Smooth muscle cell (in vitro differentiated cells): ENCODE measurements around the gene PEAK3. TPM values are rescaled to one million over a fixed set of nuclear protein-coding genes. Genes with fewer than 3 reads are reported as not detected.

Experiments used
- DNase-seq: peaks from one replicate; lab custom pipeline; 2025; ENCODE audit not compliant: unreplicated experiment; lab: John Stamatoyannopoulos, UW
- H2AFZ ChIP-seq: fragments of 200-600 bp; sonication (generic); 2 replicates; pipeline ENCODE4 v1.6.0; 2016; ENCODE audit warnings: antibody characterized with exemption, low read depth, mild to moderate bottlenecking
- H3F3A ChIP-seq: fragments of 200-600 bp; sonication (generic); 2 replicates; pipeline ENCODE4 v1.6.0; 2017; ENCODE audit warnings: antibody characterized with exemption, low read depth
- H3K27ac ChIP-seq: fragments of 200-600 bp; sonication (generic); 2 replicates; pipeline ENCODE4 v1.5.1; 2016; ENCODE audit warnings: low read depth, mild to moderate bottlenecking
- H3K27me3 ChIP-seq: fragments of 200-600 bp; sonication (generic); 2 replicates; pipeline ENCODE4 v1.6.1; 2016; ENCODE audit warnings: low read depth, mild to moderate bottlenecking
- H3K36me3 ChIP-seq: fragments of 200-600 bp; sonication (generic); 2 replicates; pipeline ENCODE4 v1.5.1; 2016; ENCODE audit warnings: low read depth
- H3K4me1 ChIP-seq: fragments of 200-600 bp; sonication (generic); 2 replicates; pipeline ENCODE4 v1.5.1; 2016; ENCODE audit warnings: low read depth
- H3K4me2 ChIP-seq: fragments of 200-600 bp; sonication (generic); 2 replicates; pipeline ENCODE4 v1.6.0; 2016; ENCODE audit warnings: mild to moderate bottlenecking
- H3K4me3 ChIP-seq: fragments of 200-600 bp; sonication (generic); 2 replicates; pipeline ENCODE4 v1.5.1; 2016; ENCODE audit warnings: mild to moderate bottlenecking
- H3K79me2 ChIP-seq: fragments of 200-600 bp; sonication (generic); 2 replicates; pipeline ENCODE4 v1.6.0; 2016; ENCODE audit warnings: low read depth, mild to moderate bottlenecking
- H3K9ac ChIP-seq: fragments of 200-600 bp; sonication (generic); 2 replicates; pipeline ENCODE4 v1.6.0; 2016; ENCODE audit warnings: low read depth
- H3K9me3 ChIP-seq: fragments of 200-600 bp; sonication (generic); replicated peaks from 2 replicates; pipeline ENCODE4 v1.5.1; 2016; ENCODE audit warnings: low read depth
- H4K20me1 ChIP-seq: fragments of 200-600 bp; sonication (generic); 2 replicates; pipeline ENCODE4 v1.6.0; 2016; ENCODE audit warnings: low read depth
- WGBS: methylation state at CpG from one replicate; pipeline ENCODE4 v1.1.7; 2016; ENCODE audit warnings: low lambda C conversion rate; 5-methylcytosine and 5-hydroxymethylcytosine counted together
- polyA plus RNA-seq: library from polyadenylated mRNA; unstranded; fragments of >200 nt; fragmentation: Nextera tagmentation; extraction: Ambion mirVana; gene quantifications from 2 replicates; pipeline ENCODE4 v1.2.1, GENCODE V29; 2016
- total RNA-seq: library from RNA; depleted of rRNA; stranded (reverse); fragments of >200 nt; gene quantifications from 2 replicates; pipeline ENCODE4 v1.2.3, GENCODE V29; 2014
- TF ChIP-seq, protein P1 (sequence below): fragments of 200-600 bp; sonication (generic); IDR thresholded peaks from 2 replicates; pipeline ENCODE4 v1.5.1; 2017; ENCODE audit warnings: borderline replicate concordance, mild to moderate bottlenecking, antibody characterized with exemption; ENCODE audit not compliant: insufficient read depth, poor library complexity, severe bottlenecking

PEAK3 gene
- total and polyA plus RNA-seq, 2 experiments from 2014 or later, result 0.71 TPM; not detected in 1

DNA sequence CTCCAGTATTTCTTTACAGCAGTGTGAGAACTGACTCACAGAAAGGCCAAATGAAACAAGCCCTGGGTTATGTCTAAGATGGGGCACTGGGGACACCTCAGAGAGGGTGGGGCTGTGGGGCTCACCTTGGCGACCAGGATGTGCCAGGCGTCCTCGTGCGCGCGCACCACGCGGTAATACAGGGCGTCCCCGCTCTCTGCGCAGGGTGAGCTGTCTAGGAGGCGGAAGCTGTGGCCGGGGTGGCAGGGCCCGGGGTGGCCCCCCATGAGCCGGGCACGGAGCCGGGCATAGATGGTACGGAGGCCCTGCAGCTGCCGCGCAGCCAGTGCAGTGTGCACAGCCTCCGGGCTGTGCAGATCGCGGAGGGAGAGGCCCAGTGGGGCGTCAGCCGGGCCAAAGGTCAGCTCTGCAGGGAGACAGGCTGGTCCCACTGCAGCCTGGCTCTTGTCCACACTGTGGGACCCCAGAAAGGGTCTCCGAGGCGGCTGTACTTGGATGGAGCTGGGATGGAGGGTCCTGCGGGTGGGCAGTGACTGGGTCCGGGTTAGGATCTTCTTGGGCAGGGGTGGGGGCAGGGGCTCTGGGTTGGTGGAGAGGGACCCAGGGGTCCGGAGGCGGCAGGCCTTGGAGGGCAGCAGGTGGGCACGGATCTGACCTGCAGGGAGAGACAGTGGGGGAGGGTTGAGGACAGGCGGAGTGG is 3.4 kb downstream of the PEAK3 start:
- no peak overlapping the region for H2AFZ ChIP-seq
- TF ChIP-seq, protein P1, sequence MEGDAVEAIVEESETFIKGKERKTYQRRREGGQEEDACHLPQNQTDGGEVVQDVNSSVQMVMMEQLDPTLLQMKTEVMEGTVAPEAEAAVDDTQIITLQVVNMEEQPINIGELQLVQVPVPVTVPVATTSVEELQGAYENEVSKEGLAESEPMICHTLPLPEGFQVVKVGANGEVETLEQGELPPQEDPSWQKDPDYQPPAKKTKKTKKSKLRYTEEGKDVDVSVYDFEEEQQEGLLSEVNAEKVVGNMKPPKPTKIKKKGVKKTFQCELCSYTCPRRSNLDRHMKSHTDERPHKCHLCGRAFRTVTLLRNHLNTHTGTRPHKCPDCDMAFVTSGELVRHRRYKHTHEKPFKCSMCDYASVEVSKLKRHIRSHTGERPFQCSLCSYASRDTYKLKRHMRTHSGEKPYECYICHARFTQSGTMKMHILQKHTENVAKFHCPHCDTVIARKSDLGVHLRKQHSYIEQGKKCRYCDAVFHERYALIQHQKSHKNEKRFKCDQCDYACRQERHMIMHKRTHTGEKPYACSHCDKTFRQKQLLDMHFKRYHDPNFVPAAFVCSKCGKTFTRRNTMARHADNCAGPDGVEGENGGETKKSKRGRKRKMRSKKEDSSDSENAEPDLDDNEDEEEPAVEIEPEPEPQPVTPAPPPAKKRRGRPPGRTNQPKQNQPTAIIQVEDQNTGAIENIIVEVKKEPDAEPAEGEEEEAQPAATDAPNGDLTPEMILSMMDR, result no peak
- H3K36me3 ChIP-seq, result no peaks in the 10 kb centered on the region
- peaks cover 65% of the 10 kb centered on the region for H4K20me1 ChIP-seq
- H3F3A ChIP-seq, result peaks cover 4% of the 10 kb centered on the region
- H3K9me3 ChIP-seq, result no peaks in the 10 kb centered on the region
- H3K79me2 ChIP-seq, result peaks cover 15% of the 10 kb centered on the region
- H3K27me3 ChIP-seq, result no peaks in the 10 kb centered on the region
- H3K4me3 ChIP-seq, result no peak overlapping the region
- H3K27ac ChIP-seq, result no peak overlapping the region
- H3K4me2 ChIP-seq, result no peak overlapping the region
- H3K9ac ChIP-seq, result no peak overlapping the region
- WGBS, result 94% methylated on average over 33 of the region's 33 CpGs
- no peak for DNase-seq
- H3K4me1 ChIP-seq, result peaks cover under 1% of the 10 kb centered on the region

DNA sequence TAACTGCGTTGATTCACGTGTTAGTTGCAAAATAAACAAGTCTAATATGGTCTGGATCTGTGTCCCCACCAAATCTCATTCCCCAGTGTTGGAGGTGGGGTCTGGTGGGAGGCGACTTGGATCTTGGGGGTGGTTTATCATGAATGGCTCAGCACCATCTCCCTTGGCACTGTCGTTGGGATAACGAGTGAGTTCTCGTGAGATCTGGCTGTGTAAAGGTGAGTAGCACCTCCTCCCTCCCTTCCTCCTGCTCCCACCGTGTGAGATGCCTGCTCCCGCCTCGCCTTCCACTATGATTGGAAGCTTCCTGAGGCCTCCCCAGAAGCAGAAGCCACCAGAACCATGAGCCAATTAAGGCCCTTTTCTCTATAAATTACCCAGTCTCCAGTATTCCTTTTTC is 4.8 kb downstream of the PEAK3 start:
- H3K4me2 ChIP-seq, result no peak overlapping the region
- H2AFZ ChIP-seq, result no peak overlapping the region
- H3K36me3 ChIP-seq, result no peaks in the 10 kb centered on the region
- peaks cover 29% of the 10 kb centered on the region for H3K79me2 ChIP-seq
- TF ChIP-seq, protein P1, result no peak
- H3K27me3 ChIP-seq, result no peaks in the 10 kb centered on the region
- 89% methylated on average over 9 of the region's 9 CpGs for WGBS
- no peak for DNase-seq
- no peak overlapping the region for H3K9ac ChIP-seq
- peaks cover 15% of the 10 kb centered on the region for H3K4me1 ChIP-seq
- H3F3A ChIP-seq, result peaks cover 17% of the 10 kb centered on the region
- H3K4me3 ChIP-seq, result no peak overlapping the region
- H4K20me1 ChIP-seq, result peaks cover 79% of the 10 kb centered on the region
- no peaks in the 10 kb centered on the region for H3K9me3 ChIP-seq
- H3K27ac ChIP-seq, result no peak overlapping the region

DNA sequence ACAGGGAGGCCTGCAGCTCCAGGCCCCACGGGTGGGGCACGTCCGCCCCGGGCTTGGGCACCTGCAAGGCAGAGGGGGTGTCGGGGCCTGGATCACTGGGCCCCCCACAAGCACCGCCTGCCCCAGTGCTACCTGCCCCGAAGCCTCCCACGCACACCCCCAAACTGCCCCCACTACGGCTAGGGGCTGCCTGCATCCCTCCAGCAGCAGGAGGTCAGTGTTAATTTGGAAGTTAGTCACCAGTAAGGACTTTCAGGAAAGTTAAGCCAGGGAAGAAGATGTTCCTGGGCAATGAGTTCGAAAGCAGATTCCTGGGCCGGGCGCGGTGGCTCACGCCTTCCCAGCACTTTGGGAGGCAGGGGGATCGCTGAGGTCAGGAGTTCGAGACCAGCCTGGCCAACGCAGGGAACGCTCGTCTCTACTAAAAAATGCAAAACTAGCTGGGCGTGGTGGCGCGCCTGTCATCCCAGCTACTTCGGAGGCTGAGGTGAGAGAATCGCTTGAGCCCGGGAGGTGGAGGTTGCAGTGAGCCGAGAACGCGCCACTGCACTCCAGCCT is 5.5 kb downstream of the PEAK3 start:
- H3K27me3 ChIP-seq, result no peaks in the 10 kb centered on the region
- 97% methylated on average over 28 of the region's 28 CpGs for WGBS
- peaks cover 23% of the 10 kb centered on the region for H3F3A ChIP-seq
- no peaks in the 10 kb centered on the region for H3K36me3 ChIP-seq
- no peak overlapping the region for H3K9ac ChIP-seq
- no peak overlapping the region for H3K4me3 ChIP-seq
- TF ChIP-seq, protein P1, result no peak
- no peak overlapping the region for H3K27ac ChIP-seq
- no peak for DNase-seq
- peaks cover 19% of the 10 kb centered on the region for H3K4me1 ChIP-seq
- H3K4me2 ChIP-seq, result no peak overlapping the region
- no peak overlapping the region for H2AFZ ChIP-seq
- peaks cover 79% of the 10 kb centered on the region for H4K20me1 ChIP-seq
- no peaks in the 10 kb centered on the region for H3K9me3 ChIP-seq
- H3K79me2 ChIP-seq, result peaks cover 36% of the 10 kb centered on the region
